HEK293 (cell line): ENCODE measurements around the gene ECHDC1.
A peak's percentile ranks its signal among the peaks of the same experiment; 100 is the strongest.

Experiments
- CTCF ChIA-PET: fragments of 350-600 bp; formaldehyde crosslinking; extraction: SDS; loops from one replicate; lab custom pipeline; 2021; ENCODE audit warnings: antibody characterized with exemption; lab: Yijun Ruan, JAX
- POLR2A ChIA-PET: fragments of 300-600 bp; formaldehyde crosslinking; extraction: SDS; loops from one replicate; lab custom pipeline; 2020; ENCODE audit warnings: antibody characterized with exemption, inconsistent platforms; lab: Yijun Ruan, JAX
- H3K27ac ChIP-seq: fragments of 200-500 bp; sonication (Bioruptor generic); 2 replicates; pipeline ENCODE4 v1.5.1; 2014; ENCODE audit warnings: low read depth, low read length, control low read depth, inconsistent platforms; ENCODE audit errors: extremely low read depth
- H3K36me3 ChIP-seq, 2 experiments: fragments of 200-500 bp in 1 of 2; sonication (Bioruptor generic) in 1 of 2; 1 replicate in 1 of 2; 2 replicates in 1 of 2; pipeline ENCODE4 v1.5.1; 2014 to 2017; ENCODE audit warnings: inconsistent platforms in 2 of 2, low read length in 2 of 2; ENCODE audit not compliant: control insufficient read depth in 2 of 2, insufficient read depth in 1 of 2
- H3K4me1 ChIP-seq: fragments of 200-500 bp; sonication (Bioruptor generic); 2 replicates; pipeline ENCODE4 v1.5.1; 2014; ENCODE audit warnings: mild to moderate bottlenecking, low read length, inconsistent platforms; ENCODE audit not compliant: control insufficient read depth, insufficient read depth
- H3K4me3 ChIP-seq: 2 replicates; pipeline ENCODE4 v1.5.1; 2011; ENCODE audit warnings: low read depth, mild to moderate bottlenecking, control low read depth, low read length, moderate library complexity
- H3K9me3 ChIP-seq: fragments of 200-500 bp; sonication (Bioruptor generic); 2 replicates; pipeline ENCODE4 v1.5.1; 2014; ENCODE audit warnings: low read depth, low read length, inconsistent platforms; ENCODE audit not compliant: control insufficient read depth, insufficient read depth
- ATF2 ChIP-seq: fragments of 450-650 bp; formaldehyde crosslinking; IDR thresholded peaks from 2 replicates; pipeline ENCODE4 v1.5.1; 2016; ENCODE audit warnings: missing biosample characterization, missing genetic modification characterization, low read depth
- EGR2 ChIP-seq: fragments of 450-650 bp; formaldehyde crosslinking; IDR thresholded peaks from 2 replicates; pipeline ENCODE4 v1.5.1; 2016; ENCODE audit warnings: low read depth, missing biosample characterization, missing genetic modification characterization
- KLF16 ChIP-seq: fragments of 450-650 bp; formaldehyde crosslinking; IDR thresholded peaks from 2 replicates; pipeline ENCODE4 v1.5.1; 2017; ENCODE audit warnings: missing biosample characterization, missing genetic modification characterization
- PBX3 ChIP-seq: sonication (generic); formaldehyde crosslinking; IDR thresholded peaks from 2 replicates; pipeline ENCODE4 v1.8.1; 2022; ENCODE audit warnings: mild to moderate bottlenecking, moderate library complexity, missing genetic modification reagents
- PRDM4 ChIP-seq: fragments of 450-650 bp; formaldehyde crosslinking; IDR thresholded peaks from 2 replicates; pipeline ENCODE4 v1.5.1; 2017; ENCODE audit warnings: missing biosample characterization, missing genetic modification characterization
- SETDB1 ChIP-seq: IDR thresholded peaks from one replicate; pipeline ENCODE4 v1.6.1; 2017; ENCODE audit warnings: mild to moderate bottlenecking, low read length, moderate library complexity, mixed read lengths; ENCODE audit not compliant: insufficient read length
- WT1 ChIP-seq: fragments of 450-650 bp; formaldehyde crosslinking; IDR thresholded peaks from 2 replicates; pipeline ENCODE4 v1.5.1; 2016; ENCODE audit warnings: missing biosample characterization, missing genetic modification characterization
- ZBTB11 ChIP-seq: fragments of 450-650 bp; formaldehyde crosslinking; conservative IDR thresholded peaks from 2 replicates; pipeline ENCODE4 v1.5.1; 2016; ENCODE audit warnings: low read depth, missing biosample characterization, missing genetic modification characterization
- ZBTB26 ChIP-seq: fragments of 450-650 bp; formaldehyde crosslinking; optimal IDR thresholded peaks from 2 replicates; pipeline ENCODE3; 2016; ENCODE audit warnings: missing biosample characterization, mild to moderate bottlenecking, missing genetic modification characterization
- ZBTB48 ChIP-seq: fragments of 450-650 bp; formaldehyde crosslinking; IDR thresholded peaks from 2 replicates; pipeline ENCODE4 v1.5.1; 2016; ENCODE audit warnings: missing biosample characterization, missing genetic modification characterization
- ZBTB6 ChIP-seq: fragments of 450-650 bp; formaldehyde crosslinking; IDR thresholded peaks from 2 replicates; pipeline ENCODE4 v1.5.1; 2017; ENCODE audit warnings: missing biosample characterization, missing genetic modification characterization
- ZEB2 ChIP-seq: fragments of 450-650 bp; formaldehyde crosslinking; IDR thresholded peaks from 2 replicates; pipeline ENCODE4 v1.5.1; 2016; ENCODE audit warnings: missing biosample characterization, missing genetic modification characterization
- ZNF114 ChIP-seq: fragments of 450-650 bp; formaldehyde crosslinking; IDR thresholded peaks from 2 replicates; pipeline ENCODE4 v1.5.0; 2017; ENCODE audit warnings: missing biosample characterization, missing genetic modification characterization
- ZNF121 ChIP-seq: fragments of 450-650 bp; formaldehyde crosslinking; IDR thresholded peaks from 2 replicates; pipeline ENCODE4 v1.5.1; 2016; ENCODE audit warnings: missing biosample characterization, missing genetic modification characterization
- ZNF366 ChIP-seq: fragments of 450-650 bp; formaldehyde crosslinking; conservative IDR thresholded peaks from 2 replicates; pipeline ENCODE4 v1.5.1; 2016; ENCODE audit warnings: missing biosample characterization, missing genetic modification characterization
- ZNF416 ChIP-seq: fragments of 450-650 bp; formaldehyde crosslinking; IDR thresholded peaks from 2 replicates; pipeline ENCODE4 v1.5.1; 2016; ENCODE audit warnings: missing biosample characterization, missing genetic modification characterization
- ZNF501 ChIP-seq: fragments of 450-650 bp; formaldehyde crosslinking; IDR thresholded peaks from 2 replicates; pipeline ENCODE4 v1.5.1; 2016; ENCODE audit warnings: missing biosample characterization, missing genetic modification characterization
- ZNF555 ChIP-seq: fragments of 450-650 bp; formaldehyde crosslinking; conservative IDR thresholded peaks from 2 replicates; pipeline ENCODE4 v1.5.1; 2017; ENCODE audit warnings: missing biosample characterization, mild to moderate bottlenecking, missing genetic modification characterization, inconsistent platforms
- ZNF600 ChIP-seq: fragments of 450-650 bp; formaldehyde crosslinking; IDR thresholded peaks from 2 replicates; pipeline ENCODE4 v1.5.1; 2016; ENCODE audit warnings: missing biosample characterization, missing genetic modification characterization
- ZNF624 ChIP-seq: fragments of 450-650 bp; formaldehyde crosslinking; IDR thresholded peaks from 2 replicates; pipeline ENCODE4 v1.5.1; 2017; ENCODE audit warnings: missing biosample characterization, missing genetic modification characterization
- ZNF626 ChIP-seq: fragments of 450-650 bp; sonication (Bioruptor Pico); formaldehyde crosslinking; IDR thresholded peaks from 2 replicates; pipeline ENCODE4 v1.5.1; 2018; ENCODE audit warnings: missing biosample characterization, missing genetic modification characterization, inconsistent platforms
- ZSCAN18 ChIP-seq: fragments of 450-650 bp; formaldehyde crosslinking; IDR thresholded peaks from 2 replicates; pipeline ENCODE4 v1.5.1; 2016; ENCODE audit warnings: missing biosample characterization, missing genetic modification characterization

The ECHDC1 gene

GRCh38 chr6:127266892-127267645, 76.3 kb downstream of the ECHDC1 start (continued):
- TF ChIP-seq ATF2 (tag by site-specific recombination) (no peak), ZBTB6 (tag by site-specific recombination) (no peak), ZNF600 (tag by site-specific recombination) (peak; percentile 56; the same call in 1 of the 2 replicates), ZNF624 (tag by site-specific recombination) (no peak), ZNF114 (tag by site-specific recombination) (no peak), PBX3 (peak; percentile 60; the same call in 1 of the 2 replicates), ZNF501 (peak; percentile 53; the same call in 1 of the 2 replicates), EGR2 (tag by site-specific recombination) (peak; percentile 23; the same call in 1 of the 2 replicates), KLF16 (peak; percentile 59; the same call in 1 of the 2 replicates), ZNF121 (tag by site-specific recombination) (no peak), ZNF555 (tag by site-specific recombination) (no peak), WT1 (no peak), ZEB2 (peak; percentile 47; the same call in 1 of the 2 replicates)

GRCh38 chr6:127266178-127266891, 77.1 kb downstream of the ECHDC1 start, which contains the start of gene RNF146:
RNF146 (plus strand) TSS chr6:127266864; CDS start chr6:127280339, 13,475 bp downstream.
- ChIA-PET POLR2A (interaction anchor here (0.6 to 1.6 kb wide), 11 partner anchors 8 to 249 kb away, joined by 3 to 12 read pairs (median 3); no protein-coding TSS in a partner anchor), CTCF (interaction anchor here (0.6 to 2.3 kb wide), 19 partner anchors 9 to 283 kb away, joined by 3 to 13 read pairs (median 3); partner anchors contain the start of gene ECHDC1)
- H3K36me3 ChIP-seq = no peaks in the 10 kb centered on the region
- no peaks in the 10 kb centered on the region for H3K9me3 ChIP-seq
- peak within 1 kb of the TSS; percentile 89 for H3K27ac ChIP-seq
- H3K4me3 ChIP-seq = peak within 1 kb of the TSS; percentile 100
- peaks cover 6% of the 10 kb centered on the region; the same call in 1 of the 2 replicates for H3K4me1 ChIP-seq
- no peak for TF ChIP-seq SETDB1
- peak; percentile 43; the same call in 1 of the 2 replicates for TF ChIP-seq ZBTB11 (tag by site-specific recombination)
- no peak for TF ChIP-seq ZNF626 (tag by site-specific recombination)
- TF ChIP-seq ZSCAN18 = no peak
- TF ChIP-seq ZNF416 (tag by site-specific recombination) = no peak
- TF ChIP-seq PRDM4 (tag by site-specific recombination) = no peak
- TF ChIP-seq ZBTB26 (tag by site-specific recombination) = no peak
- peak; percentile 90 for TF ChIP-seq ZBTB48 (tag by site-specific recombination)
- TF ChIP-seq ZNF366 (tag by site-specific recombination) = no peak
